Thymus (tissue), 11 donors: ENCODE measurements around the gene CMC2. TPM values are rescaled to one million over a fixed set of nuclear protein-coding genes. Genes with fewer than 3 reads are reported as not detected.
A peak's percentile ranks its signal among the peaks of the same experiment; 100 is the strongest.

Experiments
- DNase-seq, 9 donors: peaks; one replicate each; pipeline ENCODE4 v3.0.0-alpha.2; 2013; ENCODE audit warnings: low spot score in 9 of 9, low read depth in 6 of 9, missing footprints in 1 of 9
- H3K27ac ChIP-seq, 2 donors: one replicate each; pipeline ENCODE4 v1.5.1; 2013; ENCODE audit warnings: control low read depth in 1 of 2, low read depth in 1 of 2, low read length in 1 of 2, mild to moderate bottlenecking in 1 of 2, moderate library complexity in 1 of 2
- H3K27me3 ChIP-seq, 2 donors: one replicate each; pipeline ENCODE4 v1.5.1; 2013; ENCODE audit warnings: low read length in 1 of 2; ENCODE audit not compliant: control insufficient read depth in 2 of 2, insufficient read depth in 1 of 2
- H3K36me3 ChIP-seq, 2 donors: one replicate each; pipeline ENCODE4 v1.5.1; 2013; ENCODE audit warnings: low read length in 1 of 2, mild to moderate bottlenecking in 1 of 2, moderate library complexity in 1 of 2; ENCODE audit not compliant: control insufficient read depth in 2 of 2, insufficient read depth in 2 of 2
- H3K4me1 ChIP-seq, 2 donors: one replicate each; pipeline ENCODE4 v1.5.1; 2013; ENCODE audit warnings: low read length in 2 of 2; ENCODE audit not compliant: control insufficient read depth in 2 of 2, insufficient read depth in 2 of 2
- H3K4me3 ChIP-seq, 2 donors: one replicate each; pipeline ENCODE4 v1.5.1; 2013; ENCODE audit warnings: low read length in 2 of 2, control low read depth in 1 of 2, mild to moderate bottlenecking in 1 of 2
- H3K9me3 ChIP-seq, 2 donors: one replicate each; pipeline ENCODE4 v1.5.1; 2013; ENCODE audit warnings: low read length in 1 of 2, mild to moderate bottlenecking in 1 of 2; ENCODE audit not compliant: control insufficient read depth in 2 of 2, insufficient read depth in 1 of 2
- WGBS: extraction: QIAGEN DNeasy Blood & Tissue Kit; methylation state at CpG from one replicate; pipeline ENCODE4 v1.1.7; 2013; 5-methylcytosine and 5-hydroxymethylcytosine counted together
- polyA plus RNA-seq: library from polyadenylated mRNA; stranded (reverse); fragments of 200-250 nt; gene quantifications from one replicate; pipeline ENCODE4 v1.2.3, GENCODE V29; 2013
- total RNA-seq: library from RNA; stranded (reverse); fragments of 120-200 nt; gene quantifications from one replicate; pipeline ENCODE4 v1.2.4, GENCODE V29; 2013
- donor health status: healthy.

The CMC2 gene
- total and polyA plus RNA-seq, 2 donors = 58.5 to 94.3 TPM

GRCh38 chr16:81006211-81006812 lies 373 bp downstream of the CMC2 start:
- peaks cover 20 to 25% of the 10 kb centered on the region in 2 donors for H3K4me1 ChIP-seq
- WGBS = under 1% methylated on average over 50 of the region's 50 CpGs
- H3K4me3 ChIP-seq = peak overlapping the region; percentile 81 to 97
- peak in 2 of 9 donors; percentile 9 to 45 for DNase-seq
- peak overlapping the region; percentile 97 to 99 for H3K27ac ChIP-seq
- H3K36me3 ChIP-seq = peaks cover 0 to 4% of the 10 kb centered on the region in 2 donors
- no peaks in the 10 kb centered on the region for H3K27me3 ChIP-seq
- no peaks in the 10 kb centered on the region for H3K9me3 ChIP-seq

DNA sequence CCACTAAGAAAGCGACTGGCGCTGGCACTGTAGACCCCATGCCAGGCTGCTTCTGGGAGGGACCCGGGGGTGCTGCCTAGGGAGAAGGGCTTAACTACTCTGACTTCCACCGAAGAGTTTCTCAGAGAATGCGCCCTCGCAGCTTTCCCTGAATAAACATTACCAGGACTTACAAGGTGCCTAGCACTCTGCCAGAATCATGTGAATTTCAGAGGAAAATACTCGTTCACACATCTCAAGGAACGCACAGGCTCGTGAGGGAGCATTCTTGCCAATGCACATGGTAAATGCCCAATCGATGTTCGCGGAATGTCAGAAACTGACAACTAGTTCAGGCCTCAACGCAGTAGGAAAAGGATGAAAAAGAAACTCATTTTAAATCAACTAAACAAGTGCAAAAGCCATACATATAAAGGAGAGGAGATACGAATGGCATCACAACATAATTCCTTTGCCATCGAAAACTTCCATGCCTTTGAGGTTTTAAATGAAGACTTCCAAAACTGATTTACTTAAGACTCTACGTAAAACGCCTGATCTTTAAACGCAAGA lies 999 bp downstream of the CMC2 start:
- no peaks in the 10 kb centered on the region for H3K9me3 ChIP-seq
- peak overlapping the region; percentile 97 to 99 for H3K27ac ChIP-seq
- H3K36me3 ChIP-seq = no peaks in the 10 kb centered on the region
- 47% methylated on average over 18 of the region's 18 CpGs for WGBS
- H3K27me3 ChIP-seq = no peaks in the 10 kb centered on the region
- peak overlapping the region; percentile 81 to 97 for H3K4me3 ChIP-seq
- no peak for DNase-seq
- H3K4me1 ChIP-seq = peaks cover 20 to 25% of the 10 kb centered on the region in 2 donors

DNA sequence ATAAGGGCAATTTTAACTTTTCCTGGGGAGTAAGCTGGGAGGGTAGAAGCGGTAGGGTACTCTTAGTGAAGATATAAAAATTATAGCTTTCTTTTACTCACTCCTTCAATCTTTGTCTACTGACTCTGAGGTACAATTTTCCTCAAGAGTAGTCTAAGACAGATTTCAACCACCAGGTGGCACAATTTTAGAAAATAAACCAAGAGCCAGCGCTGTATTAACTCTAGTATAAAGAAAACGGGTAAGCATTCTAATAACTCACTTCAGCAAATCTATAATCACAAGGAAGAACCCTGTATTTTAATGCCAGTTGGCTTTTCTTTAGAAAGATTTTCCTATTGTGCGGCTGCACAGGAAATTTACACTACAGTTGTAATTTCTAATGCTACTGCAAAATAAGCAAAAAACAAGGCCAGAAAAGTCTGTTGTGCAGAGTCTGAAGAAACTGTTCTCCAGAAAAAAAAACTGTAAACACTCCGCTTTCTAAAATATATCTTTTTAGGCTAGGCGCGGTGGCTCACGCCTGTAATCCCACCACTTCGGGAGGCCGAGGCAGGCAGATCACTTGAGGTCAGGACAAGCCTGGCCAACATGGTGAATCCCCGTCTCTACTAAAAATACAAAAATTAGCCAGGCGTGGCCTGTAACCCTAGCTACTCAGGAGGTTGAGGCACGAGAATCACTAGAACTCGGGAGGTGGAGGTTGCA lies 1.9 kb downstream of the CMC2 start:
- Histone ChIP-seq H3K27me3 (no peaks in the 10 kb centered on the region), H3K36me3 (no peaks in the 10 kb centered on the region), H3K27ac (peak overlapping the region in 1 of 2 donors; percentile 15), H3K4me1 (peaks cover 20 to 25% of the 10 kb centered on the region in 2 donors), H3K4me3 (peak overlapping the region; percentile 4 to 81), H3K9me3 (no peaks in the 10 kb centered on the region)
- WGBS = 66% methylated on average over 14 of the region's 14 CpGs
- peak in 8 of 9 donors; percentile 8 to 88 (median 58) for DNase-seq

GRCh38 chr16:81003610-81004460 lies 2.9 kb downstream of the CMC2 start:
- Histone ChIP-seq H3K27me3 (no peaks in the 10 kb centered on the region), H3K9me3 (no peaks in the 10 kb centered on the region), H3K36me3 (no peaks in the 10 kb centered on the region), H3K27ac (peak overlapping the region in 1 of 2 donors; percentile 15), H3K4me3 (peak overlapping the region in 1 of 2 donors; percentile 4), H3K4me1 (peaks cover 20 to 25% of the 10 kb centered on the region in 2 donors)
- WGBS = 72% methylated on average over 11 of the region's 11 CpGs
- peak in 1 of 9 donors; percentile 28 for DNase-seq

DNA sequence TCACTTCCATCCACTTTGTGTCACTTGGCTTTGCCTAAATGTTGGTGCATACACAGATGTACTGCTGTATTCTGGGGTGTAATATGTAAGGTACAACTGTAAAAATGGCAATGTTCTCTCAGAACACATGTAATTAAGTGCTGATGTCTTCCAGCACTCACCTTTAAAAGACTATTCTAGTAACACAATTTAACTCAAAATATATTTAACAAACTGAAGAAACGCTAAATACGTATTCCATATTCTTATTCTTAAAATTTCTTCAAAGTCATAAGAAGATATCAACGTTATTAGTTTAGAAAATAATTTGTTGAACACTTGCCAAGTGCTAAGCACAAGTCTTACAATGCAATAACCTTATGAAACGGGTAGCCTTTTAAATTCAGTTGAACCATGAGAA lies 3.6 kb downstream of the CMC2 start:
- Histone ChIP-seq H3K27me3 (no peaks in the 10 kb centered on the region), H3K4me1 (peaks cover 20% of the 10 kb centered on the region in 2 donors), H3K27ac (no peak overlapping the region), H3K4me3 (no peak overlapping the region), H3K9me3 (no peaks in the 10 kb centered on the region), H3K36me3 (no peaks in the 10 kb centered on the region)
- no peak for DNase-seq
- 93% methylated on average over 4 of the region's 4 CpGs for WGBS

- DNase-seq = no peak
- Histone ChIP-seq H3K9me3 (no peaks in the 10 kb centered on the region), H3K36me3 (no peaks in the 10 kb centered on the region), H3K4me3 (no peak overlapping the region), H3K27me3 (no peaks in the 10 kb centered on the region), H3K4me1 (peaks cover 17 to 18% of the 10 kb centered on the region in 2 donors), H3K27ac (no peak overlapping the region)
- 95% methylated on average over 5 of the region's 5 CpGs for WGBS
These were observed 5.4 kb downstream of the CMC2 start for GRCh38 chr16:81001330-81001729.

- Histone ChIP-seq H3K27me3 (no peaks in the 10 kb centered on the region), H3K9me3 (no peaks in the 10 kb centered on the region), H3K27ac (no peak overlapping the region), H3K4me3 (no peak overlapping the region), H3K36me3 (no peaks in the 10 kb centered on the region), H3K4me1 (peaks cover 17 to 18% of the 10 kb centered on the region in 2 donors)
- no peak for DNase-seq
- WGBS = 98% methylated on average over 3 of the region's 3 CpGs
These were observed 5.8 kb downstream of the CMC2 start for GRCh38 chr16:81000873-81001272.

GRCh38 chr16:80997964-80998620 lies 8.6 kb downstream of the CMC2 start:
- DNase-seq = no peak
- no peaks in the 10 kb centered on the region for H3K4me1 ChIP-seq
- no peaks in the 10 kb centered on the region for H3K27me3 ChIP-seq
- H3K27ac ChIP-seq = no peak overlapping the region
- no peaks in the 10 kb centered on the region for H3K36me3 ChIP-seq
- no peak overlapping the region for H3K4me3 ChIP-seq
- WGBS = 96% methylated on average over 7 of the region's 7 CpGs
- H3K9me3 ChIP-seq = no peaks in the 10 kb centered on the region
